ENCODE data around the gene RAPGEF1.

- TF ChIP-seq OSR2 (tag by site-specific recombination; IDR thresholded peaks at IDR 0.05) (no peak), SETDB1 (IDR thresholded peaks at IDR 0.05; ENCODE audit: insufficient read length, low read length) (no peak), ATF2 (tag by site-specific recombination; IDR thresholded peaks at IDR 0.05; ENCODE audit: low read depth) (no peak), ZNF416 (tag by site-specific recombination; IDR thresholded peaks at IDR 0.05) (no peak), ZBTB1 (tag by site-specific recombination; IDR thresholded peaks at IDR 0.05) (no peak), TSHZ1 (tag by site-specific recombination; IDR thresholded peaks at IDR 0.05; ENCODE audit: borderline replicate concordance) (no peak)
Observed at GRCh38 chr9:131583337-131583645, 156.6 kb downstream of the RAPGEF1 start.
